MCF 10A (cell line): Measurements from ENCODE around the gene MOGAT2. TPM values are rescaled to one million over a fixed set of nuclear protein-coding genes. Genes with fewer than 3 reads are reported as not detected.
A peak's percentile ranks its signal among the peaks of the same experiment; 100 is the strongest.

Experiments used
- BruUV-seq: library from RNA; stranded (reverse); fragments of 400-500 nt; replicated peaks from 2 replicates; lab custom pipeline; 2021; lab: Mats Ljungman, UMichigan
- CTCF ChIA-PET: fragments of 300-600 bp; sonication (Branson Sonifier 250); formaldehyde crosslinking; extraction: SDS; loops from one replicate; lab custom pipeline; 2021; ENCODE audit warnings: antibody characterized with exemption, inconsistent platforms; lab: Yijun Ruan, JAX
- POLR2A ChIA-PET: fragments of 300-600, 350-650 bp; sonication (Branson Sonifier 250); formaldehyde crosslinking; extraction: SDS; loops from one replicate; lab custom pipeline; 2020; ENCODE audit warnings: antibody characterized with exemption, inconsistent platforms; lab: Yijun Ruan, JAX
- DNase-seq: peaks from one replicate; pipeline ENCODE4 v3.0.0-alpha.2; 2018; ENCODE audit not compliant: unreplicated experiment
- H3K27ac Mint-ChIP-seq: one replicate; pipeline ENCODE4 v1.8.0; 2022; ENCODE audit warnings: mild to moderate bottlenecking, low read depth, mixed read lengths; ENCODE audit not compliant: unreplicated experiment
- H3K27me3 Mint-ChIP-seq: one replicate; pipeline ENCODE4 v1.8.0; 2022; ENCODE audit warnings: mixed read lengths; ENCODE audit not compliant: insufficient read depth, unreplicated experiment
- H3K36me3 Mint-ChIP-seq: one replicate; pipeline ENCODE4 v1.8.0; 2022; ENCODE audit warnings: mild to moderate bottlenecking, moderate library complexity, mixed read lengths; ENCODE audit not compliant: insufficient read depth, unreplicated experiment
- H3K4me1 Mint-ChIP-seq: one replicate; pipeline ENCODE4 v1.8.0; 2022; ENCODE audit warnings: mixed read lengths; ENCODE audit not compliant: insufficient read depth, unreplicated experiment
- H3K4me3 Mint-ChIP-seq: one replicate; pipeline ENCODE4 v1.8.0; 2022; ENCODE audit warnings: mild to moderate bottlenecking, moderate library complexity, mixed read lengths; ENCODE audit not compliant: unreplicated experiment
- H3K9me3 Mint-ChIP-seq: one replicate; pipeline ENCODE4 v1.8.0; 2022; ENCODE audit warnings: mixed read lengths; ENCODE audit not compliant: unreplicated experiment
- intact Hi-C: fragments of 100-400 bp; cut with micrococcal nuclease; formaldehyde crosslinking; loops from 2 replicates; pipeline ENCODE4 v1.14.1; 2022
- total RNA-seq: library from RNA; stranded (reverse); gene quantifications from 2 replicates; pipeline ENCODE4 v1.2.3, GENCODE V29; 2022
- TF ChIP-seq, protein P1 (sequence below): fragments of 200-600 bp; IDR thresholded peaks from one replicate; pipeline ENCODE4 v1.8.0; 2022; ENCODE audit warnings: antibody characterized with exemption, mild to moderate bottlenecking; ENCODE audit not compliant: unreplicated experiment

The MOGAT2 gene
- total RNA-seq, 1 experiment from 2014 or later: not detected

DNA sequence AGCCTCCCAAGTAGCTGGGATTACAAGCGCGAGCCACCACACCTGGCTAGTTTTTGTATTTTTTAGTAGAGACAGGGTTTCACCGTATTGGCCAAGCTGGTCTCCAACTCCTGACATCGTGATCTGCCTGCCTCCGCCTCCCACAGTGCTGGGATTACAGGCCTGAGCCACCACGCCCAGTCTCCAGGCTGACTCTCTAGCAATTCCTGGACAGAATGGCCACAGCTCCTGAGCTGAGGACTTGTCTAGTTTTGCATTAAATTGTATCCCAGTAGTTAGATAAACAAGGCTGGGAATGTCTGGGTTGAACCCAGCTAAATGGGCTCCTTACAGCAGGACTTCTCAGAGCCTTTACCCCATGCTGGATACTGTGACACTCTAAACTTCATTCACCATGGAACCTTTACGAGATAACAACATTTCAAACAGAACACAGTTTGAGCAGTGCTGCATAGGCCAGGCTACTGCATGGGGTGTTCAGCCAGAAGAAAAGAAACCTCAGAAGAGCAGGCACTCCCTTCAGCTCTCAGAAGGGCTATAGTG lies 13.9 kb upstream of the MOGAT2 start:
- TF ChIP-seq, protein P1, sequence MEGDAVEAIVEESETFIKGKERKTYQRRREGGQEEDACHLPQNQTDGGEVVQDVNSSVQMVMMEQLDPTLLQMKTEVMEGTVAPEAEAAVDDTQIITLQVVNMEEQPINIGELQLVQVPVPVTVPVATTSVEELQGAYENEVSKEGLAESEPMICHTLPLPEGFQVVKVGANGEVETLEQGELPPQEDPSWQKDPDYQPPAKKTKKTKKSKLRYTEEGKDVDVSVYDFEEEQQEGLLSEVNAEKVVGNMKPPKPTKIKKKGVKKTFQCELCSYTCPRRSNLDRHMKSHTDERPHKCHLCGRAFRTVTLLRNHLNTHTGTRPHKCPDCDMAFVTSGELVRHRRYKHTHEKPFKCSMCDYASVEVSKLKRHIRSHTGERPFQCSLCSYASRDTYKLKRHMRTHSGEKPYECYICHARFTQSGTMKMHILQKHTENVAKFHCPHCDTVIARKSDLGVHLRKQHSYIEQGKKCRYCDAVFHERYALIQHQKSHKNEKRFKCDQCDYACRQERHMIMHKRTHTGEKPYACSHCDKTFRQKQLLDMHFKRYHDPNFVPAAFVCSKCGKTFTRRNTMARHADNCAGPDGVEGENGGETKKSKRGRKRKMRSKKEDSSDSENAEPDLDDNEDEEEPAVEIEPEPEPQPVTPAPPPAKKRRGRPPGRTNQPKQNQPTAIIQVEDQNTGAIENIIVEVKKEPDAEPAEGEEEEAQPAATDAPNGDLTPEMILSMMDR: no peak
- intact Hi-C loops: no loop called here
- H3K4me3 Mint-ChIP-seq: no peak overlapping the region
- no peaks in the 10 kb centered on the region for H3K27me3 Mint-ChIP-seq
- DNase-seq: no peak
- H3K9me3 Mint-ChIP-seq: no peaks in the 10 kb centered on the region
- no peaks in the 10 kb centered on the region for H3K36me3 Mint-ChIP-seq
- H3K4me1 Mint-ChIP-seq: peaks cover 13% of the 10 kb centered on the region
- POLR2A ChIA-PET: no interaction called here
- BruUV-seq: no TSS peak
- H3K27ac Mint-ChIP-seq: no peak overlapping the region
- CTCF ChIA-PET: interaction anchor here (0.6 to 0.9 kb wide), 2 partner anchors 19 to 229 kb away, joined by 3 read pairs; no protein-coding TSS in a partner anchor

DNA sequence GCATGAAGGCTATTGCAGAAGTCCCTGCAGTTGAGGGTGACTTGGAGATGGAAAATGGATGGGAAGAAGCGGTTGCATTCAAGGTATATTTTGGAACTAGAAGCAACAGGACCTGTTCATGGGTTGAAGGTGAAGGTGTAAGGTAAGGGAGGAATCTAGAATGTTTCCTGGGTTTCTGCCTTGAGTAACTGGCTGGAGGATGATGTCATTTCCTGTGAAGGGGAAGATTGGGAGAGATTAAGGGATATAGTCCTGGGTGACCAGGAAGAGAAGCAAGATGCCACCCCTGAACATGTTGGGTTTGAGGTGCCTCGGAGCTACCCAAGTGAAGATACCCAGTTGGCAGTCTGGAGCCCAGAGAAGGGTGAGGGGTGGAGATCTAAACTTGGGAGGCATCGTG lies 12.1 kb upstream of the MOGAT2 start:
- no peak overlapping the region for H3K27ac Mint-ChIP-seq
- H3K36me3 Mint-ChIP-seq: no peaks in the 10 kb centered on the region
- H3K4me1 Mint-ChIP-seq: peaks cover 13% of the 10 kb centered on the region
- POLR2A ChIA-PET: interaction anchor here (0.7 kb wide), 1 partner anchor 160 kb away, joined by 3 read pairs; no protein-coding TSS in a partner anchor
- no peak for DNase-seq
- no TSS peak for BruUV-seq
- CTCF ChIA-PET: interaction anchor here (0.5 to 3.0 kb wide), 32 partner anchors 7 to 643 kb away, joined by 3 to 15 read pairs (median 3); partner anchors contain the start of gene SERPINH1
- H3K9me3 Mint-ChIP-seq: no peaks in the 10 kb centered on the region
- TF ChIP-seq, protein P1: no peak
- H3K27me3 Mint-ChIP-seq: no peaks in the 10 kb centered on the region
- H3K4me3 Mint-ChIP-seq: no peak overlapping the region
- intact Hi-C loops: loop anchor here (5.0 kb wide), 1 partner anchor 158 kb away; no protein-coding TSS in a partner anchor

DNA sequence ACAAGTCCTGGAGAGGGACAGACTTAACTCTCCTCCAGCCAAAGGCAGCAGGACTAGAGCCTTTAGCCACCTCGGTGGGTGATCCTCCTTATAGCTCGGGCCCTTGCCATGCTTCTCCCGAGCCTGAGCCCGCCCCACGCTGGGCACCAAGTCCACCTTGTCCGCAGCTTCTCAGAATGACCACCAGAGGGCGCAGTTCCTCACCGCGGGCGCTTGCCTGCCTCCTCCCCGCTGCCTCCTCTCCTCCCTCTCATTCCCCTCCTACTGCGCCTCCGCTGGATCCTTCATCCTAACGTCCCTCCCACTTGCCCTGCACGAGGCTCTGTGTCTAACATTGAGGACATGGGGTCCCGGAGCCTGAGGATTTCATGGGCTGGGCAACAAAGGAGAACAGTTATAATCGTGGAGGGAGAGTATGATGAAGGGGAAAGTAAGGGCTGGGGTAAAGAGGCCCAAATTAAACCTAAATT lies 11.3 kb upstream of the MOGAT2 start:
- POLR2A ChIA-PET: no interaction called here
- no peak overlapping the region for H3K4me3 Mint-ChIP-seq
- peak; percentile 82 for DNase-seq

DNA sequence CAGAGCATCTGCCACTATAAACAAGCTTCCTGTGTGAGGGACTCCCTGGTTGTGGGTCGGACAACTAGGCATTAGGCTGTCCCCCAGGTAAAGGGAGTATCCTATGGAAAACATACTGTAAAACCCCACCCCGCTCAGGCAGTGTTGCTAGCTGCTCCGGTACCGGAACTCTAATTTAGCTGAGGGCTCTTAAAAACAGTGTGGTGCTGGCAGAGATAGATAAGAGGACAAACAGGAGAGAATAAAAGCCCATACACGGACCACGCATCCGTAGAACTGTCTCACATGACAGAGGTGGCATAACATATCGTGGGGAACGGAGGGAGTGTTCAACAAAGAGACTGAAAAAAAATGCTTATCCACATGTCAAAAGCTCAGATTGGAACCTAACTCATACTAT lies 3.4 kb upstream of the MOGAT2 start:
- TF ChIP-seq, protein P1: no peak
- no peaks in the 10 kb centered on the region for H3K36me3 Mint-ChIP-seq
- no peaks in the 10 kb centered on the region for H3K4me1 Mint-ChIP-seq
- intact Hi-C loops: no loop called here
- no peak overlapping the region for H3K27ac Mint-ChIP-seq
- H3K4me3 Mint-ChIP-seq: no peak overlapping the region
- ChIA-PET POLR2A (no interaction called here), CTCF (interaction anchor here (0.6 to 3.4 kb wide), 4 partner anchors 8 to 689 kb away, joined by 3 to 15 read pairs (median 4); no protein-coding TSS in a partner anchor)
- H3K9me3 Mint-ChIP-seq: no peaks in the 10 kb centered on the region
- peaks cover 17% of the 10 kb centered on the region for H3K27me3 Mint-ChIP-seq
- no TSS peak for BruUV-seq
- DNase-seq: no peak

More for the DNA sequence above, 11.3 kb upstream of the MOGAT2 start:
- TF ChIP-seq, protein P1: peak; percentile 91
- H3K4me1 Mint-ChIP-seq: peaks cover 13% of the 10 kb centered on the region
- H3K27ac Mint-ChIP-seq: no peak overlapping the region
- intact Hi-C loops: loop anchor here (5.0 kb wide), 1 partner anchor 159 kb away; no protein-coding TSS in a partner anchor
- no TSS peak for BruUV-seq
- no peaks in the 10 kb centered on the region for H3K9me3 Mint-ChIP-seq
- CTCF ChIA-PET: interaction anchor here (0.5 to 3.0 kb wide), 33 partner anchors 8 to 782 kb away, joined by 3 to 15 read pairs (median 3); no protein-coding TSS in a partner anchor
- no peaks in the 10 kb centered on the region for H3K36me3 Mint-ChIP-seq
- no peaks in the 10 kb centered on the region for H3K27me3 Mint-ChIP-seq
